GM19239 (cell line): ENCODE results near the gene ATG14.
A peak's percentile ranks its signal among the peaks of the same experiment; 100 is the strongest.

Experiments used
- DNase-seq: peaks from one replicate; pipeline ENCODE4 v3.0.0; 2011; ENCODE audit warnings: low spot score; ENCODE audit not compliant: insufficient read length
- FAIRE-seq: peaks from 2 replicates; lab custom pipeline; 2011; peaks lifted over from hg19 to GRCh38; lab: Jason Lieb, UNC

Gene ATG14

GRCh38 chr14:55327179-55327578 is 84.5 kb downstream of the ATG14 start:
- no peak for DNase-seq
- peak; percentile 93 for FAIRE-seq

- FAIRE-seq (no peak), DNase-seq (no peak)
Observed at GRCh38 chr14:55324812-55325211, 86.8 kb downstream of the ATG14 start.

GRCh38 chr14:55323910-55324309 is 87.7 kb downstream of the ATG14 start:
- no peak for FAIRE-seq
- no peak for DNase-seq

GRCh38 chr14:55318694-55319093 is 92.9 kb downstream of the ATG14 start:
- no peak for FAIRE-seq
- DNase-seq = no peak

- no peak for FAIRE-seq
- DNase-seq = no peak
Observed at GRCh38 chr14:55317542-55318306, 93.9 kb downstream of the ATG14 start.

GRCh38 chr14:55316564-55316963 is 95.1 kb downstream of the ATG14 start:
- no peak for FAIRE-seq
- DNase-seq = no peak
